Right renal cortex interstitium (tissue), 3 donors: ENCODE data around the gene TENT4A. TPM values are rescaled to one million over a fixed set of nuclear protein-coding genes. Genes with fewer than 3 reads are reported as not detected.
A peak's percentile ranks its signal among the peaks of the same experiment; 100 is the strongest.

Experiments
- DNase-seq, 3 donors: peaks; one replicate each; pipeline ENCODE4 v3.0.0-alpha.2; 2013; ENCODE audit warnings: low read depth in 3 of 3, low spot score in 2 of 3
- polyA plus RNA-seq, 3 donors: library from polyadenylated mRNA; unstranded; fragments of 120-200 nt; gene quantifications; one replicate each; pipeline ENCODE4 v1.2.1, GENCODE V29; 2013; ENCODE audit not compliant: insufficient read length in 3 of 3

The TENT4A gene
- polyA plus RNA-seq, 3 donors, result 20.1 to 23.3 (median 22.4) TPM

- no peak for DNase-seq
Observed at GRCh38 chr5:6730807-6731206, 17.6 kb downstream of the TENT4A start.

- DNase-seq, result no peak
Observed at GRCh38 chr5:6731465-6732237, 18.4 kb downstream of the TENT4A start.

GRCh38 chr5:6732634-6733410 lies 19.6 kb downstream of the TENT4A start:
- no peak for DNase-seq

- DNase-seq, result no peak
Observed at GRCh38 chr5:6733411-6734242, 20.4 kb downstream of the TENT4A start.

GRCh38 chr5:6734243-6734700 lies 21.0 kb downstream of the TENT4A start:
- no peak for DNase-seq

GRCh38 chr5:6734781-6735180 lies 21.5 kb downstream of the TENT4A start:
- DNase-seq, result no peak

GRCh38 chr5:6736106-6736505 lies 22.9 kb downstream of the TENT4A start:
- DNase-seq, result no peak

- no peak for DNase-seq
Observed at GRCh38 chr5:6736524-6737042, 23.4 kb downstream of the TENT4A start.

GRCh38 chr5:6737043-6737941 lies 24.1 kb downstream of the TENT4A start:
- DNase-seq, result no peak

- no peak for DNase-seq
Observed at GRCh38 chr5:6739603-6740002, 26.4 kb downstream of the TENT4A start.

- DNase-seq, result no peak
Observed at GRCh38 chr5:6740586-6741150, 27.4 kb downstream of the TENT4A start.

GRCh38 chr5:6742081-6742758 lies 29.0 kb downstream of the TENT4A start:
- no peak for DNase-seq

- DNase-seq, result no peak
Observed at GRCh38 chr5:6743161-6743560, 29.9 kb downstream of the TENT4A start.

GRCh38 chr5:6744841-6745705 lies 31.8 kb downstream of the TENT4A start:
- DNase-seq, result no peak

- DNase-seq, result peak in 1 of 3 donors; percentile 20
Observed at GRCh38 chr5:6745706-6746222, 32.5 kb downstream of the TENT4A start.

GRCh38 chr5:6746244-6746643 lies 33.0 kb downstream of the TENT4A start:
- DNase-seq, result no peak

GRCh38 chr5:6747103-6747502 lies 33.9 kb downstream of the TENT4A start:
- DNase-seq, result no peak

- no peak for DNase-seq
Observed at GRCh38 chr5:6748142-6748541, 34.9 kb downstream of the TENT4A start.
